Measurements from ENCODE around the gene DYNC1H1.

DNA sequence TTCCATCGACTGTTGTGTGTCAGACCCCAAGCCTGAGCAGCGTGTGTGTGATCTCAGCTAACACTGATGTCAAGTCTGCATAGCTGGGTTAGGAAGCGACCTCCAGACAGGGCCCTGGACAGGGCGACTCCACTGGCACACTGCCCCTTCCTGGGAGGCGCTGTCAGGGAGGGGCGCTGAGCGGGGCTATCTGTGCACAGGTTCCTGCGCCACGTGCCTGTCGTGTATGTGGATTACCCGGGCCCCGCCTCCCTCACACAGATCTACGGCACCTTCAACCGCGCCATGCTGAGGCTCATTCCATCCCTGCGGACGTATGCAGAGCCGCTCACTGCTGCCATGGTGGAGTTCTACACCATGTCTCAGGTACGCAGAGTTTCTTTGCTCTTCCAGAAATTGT, 53.9 kb downstream of the DYNC1H1 start:
- TF ChIP-seq, protein P1, sequence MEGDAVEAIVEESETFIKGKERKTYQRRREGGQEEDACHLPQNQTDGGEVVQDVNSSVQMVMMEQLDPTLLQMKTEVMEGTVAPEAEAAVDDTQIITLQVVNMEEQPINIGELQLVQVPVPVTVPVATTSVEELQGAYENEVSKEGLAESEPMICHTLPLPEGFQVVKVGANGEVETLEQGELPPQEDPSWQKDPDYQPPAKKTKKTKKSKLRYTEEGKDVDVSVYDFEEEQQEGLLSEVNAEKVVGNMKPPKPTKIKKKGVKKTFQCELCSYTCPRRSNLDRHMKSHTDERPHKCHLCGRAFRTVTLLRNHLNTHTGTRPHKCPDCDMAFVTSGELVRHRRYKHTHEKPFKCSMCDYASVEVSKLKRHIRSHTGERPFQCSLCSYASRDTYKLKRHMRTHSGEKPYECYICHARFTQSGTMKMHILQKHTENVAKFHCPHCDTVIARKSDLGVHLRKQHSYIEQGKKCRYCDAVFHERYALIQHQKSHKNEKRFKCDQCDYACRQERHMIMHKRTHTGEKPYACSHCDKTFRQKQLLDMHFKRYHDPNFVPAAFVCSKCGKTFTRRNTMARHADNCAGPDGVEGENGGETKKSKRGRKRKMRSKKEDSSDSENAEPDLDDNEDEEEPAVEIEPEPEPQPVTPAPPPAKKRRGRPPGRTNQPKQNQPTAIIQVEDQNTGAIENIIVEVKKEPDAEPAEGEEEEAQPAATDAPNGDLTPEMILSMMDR (IDR thresholded peaks at IDR 0.05), result no peak
- TF ChIP-seq EP300 (IDR thresholded peaks at IDR 0.05), result no peak
- no peak for TF ChIP-seq POLR2A (IDR thresholded peaks at IDR 0.05)
